Fibroblast of villous mesenchyme (primary cell): ENCODE results near the gene HIBCH. TPM values are rescaled to one million over a fixed set of nuclear protein-coding genes. Genes with fewer than 3 reads are reported as not detected.

Experiments
- DNase-seq: peaks from one replicate; pipeline ENCODE4 v3.0.0-alpha.2; 2010; ENCODE audit warnings: low read depth
- H3K4me3 ChIP-seq: 2 replicates; pipeline ENCODE4 v1.5.1; 2011; ENCODE audit warnings: low read depth, mild to moderate bottlenecking, low read length
- total RNA-seq: library from RNA; depleted of rRNA; stranded (reverse); fragments of >200 nt; gene quantifications from 2 replicates; pipeline ENCODE4 v1.2.3, GENCODE V29; 2012
- TF ChIP-seq, protein P1 (sequence below): IDR thresholded peaks from 2 replicates; pipeline ENCODE4 v1.5.1; 2012; ENCODE audit warnings: low read depth, mild to moderate bottlenecking, low read length; ENCODE audit not compliant: insufficient read depth

Gene HIBCH
- total RNA-seq, 1 donor, result 18.6 TPM

DNA sequence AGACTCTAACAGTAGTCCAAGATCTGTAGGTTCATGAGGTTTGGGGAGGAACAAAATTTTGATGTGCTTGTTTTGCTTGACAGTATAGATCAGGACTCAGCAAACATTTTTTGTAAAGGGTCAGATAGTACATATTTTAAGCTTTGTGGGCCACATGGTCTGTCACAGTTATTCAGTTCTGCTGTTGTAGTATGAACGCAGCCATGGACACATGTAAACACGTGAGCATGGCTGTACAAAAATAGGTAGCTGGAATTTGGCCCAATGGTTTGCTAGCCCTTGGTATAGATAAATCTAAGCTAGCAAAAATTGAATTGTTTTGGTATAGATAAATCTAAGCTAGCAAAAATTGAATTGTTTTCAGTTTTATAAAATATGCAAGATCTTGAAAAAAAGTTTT is 120.5 kb downstream of the HIBCH start:
- no peak for DNase-seq
- TF ChIP-seq, protein P1, sequence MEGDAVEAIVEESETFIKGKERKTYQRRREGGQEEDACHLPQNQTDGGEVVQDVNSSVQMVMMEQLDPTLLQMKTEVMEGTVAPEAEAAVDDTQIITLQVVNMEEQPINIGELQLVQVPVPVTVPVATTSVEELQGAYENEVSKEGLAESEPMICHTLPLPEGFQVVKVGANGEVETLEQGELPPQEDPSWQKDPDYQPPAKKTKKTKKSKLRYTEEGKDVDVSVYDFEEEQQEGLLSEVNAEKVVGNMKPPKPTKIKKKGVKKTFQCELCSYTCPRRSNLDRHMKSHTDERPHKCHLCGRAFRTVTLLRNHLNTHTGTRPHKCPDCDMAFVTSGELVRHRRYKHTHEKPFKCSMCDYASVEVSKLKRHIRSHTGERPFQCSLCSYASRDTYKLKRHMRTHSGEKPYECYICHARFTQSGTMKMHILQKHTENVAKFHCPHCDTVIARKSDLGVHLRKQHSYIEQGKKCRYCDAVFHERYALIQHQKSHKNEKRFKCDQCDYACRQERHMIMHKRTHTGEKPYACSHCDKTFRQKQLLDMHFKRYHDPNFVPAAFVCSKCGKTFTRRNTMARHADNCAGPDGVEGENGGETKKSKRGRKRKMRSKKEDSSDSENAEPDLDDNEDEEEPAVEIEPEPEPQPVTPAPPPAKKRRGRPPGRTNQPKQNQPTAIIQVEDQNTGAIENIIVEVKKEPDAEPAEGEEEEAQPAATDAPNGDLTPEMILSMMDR, result no peak
- H3K4me3 ChIP-seq, result no peak overlapping the region

- DNase-seq, result peak; percentile 57
- TF ChIP-seq, protein P1, result no peak
- no peak overlapping the region for H3K4me3 ChIP-seq
Measured at GRCh38 chr2:190197143-190197720, 122.4 kb downstream of the HIBCH start.

GRCh38 chr2:190190507-190191162 is 129.0 kb downstream of the HIBCH start:
- H3K4me3 ChIP-seq, result no peak overlapping the region
- TF ChIP-seq, protein P1, result no peak
- DNase-seq, result no peak

GRCh38 chr2:190188289-190188688 is 131.3 kb downstream of the HIBCH start:
- TF ChIP-seq, protein P1, result no peak
- no peak overlapping the region for H3K4me3 ChIP-seq
- DNase-seq, result no peak

DNA sequence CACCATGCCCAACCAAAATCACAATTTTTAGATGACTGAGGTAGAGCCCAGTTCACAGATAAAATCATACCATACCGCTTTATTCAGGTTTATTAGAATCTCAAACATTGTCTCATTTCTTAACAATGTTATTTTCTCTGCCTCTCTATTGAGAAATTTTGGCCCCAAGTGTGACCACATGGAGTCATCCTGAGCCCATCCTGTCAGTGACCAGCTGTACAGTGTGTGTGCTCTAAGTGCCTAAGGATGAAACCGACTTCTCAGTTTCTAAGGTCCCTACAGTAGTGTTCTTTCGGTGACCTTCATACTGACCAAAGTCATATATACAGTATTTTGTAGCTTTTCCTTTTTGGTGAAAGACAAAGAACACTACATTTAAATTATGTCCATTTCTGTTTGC is 133.4 kb downstream of the HIBCH start:
- H3K4me3 ChIP-seq, result no peak overlapping the region
- TF ChIP-seq, protein P1, result no peak
- no peak for DNase-seq

DNA sequence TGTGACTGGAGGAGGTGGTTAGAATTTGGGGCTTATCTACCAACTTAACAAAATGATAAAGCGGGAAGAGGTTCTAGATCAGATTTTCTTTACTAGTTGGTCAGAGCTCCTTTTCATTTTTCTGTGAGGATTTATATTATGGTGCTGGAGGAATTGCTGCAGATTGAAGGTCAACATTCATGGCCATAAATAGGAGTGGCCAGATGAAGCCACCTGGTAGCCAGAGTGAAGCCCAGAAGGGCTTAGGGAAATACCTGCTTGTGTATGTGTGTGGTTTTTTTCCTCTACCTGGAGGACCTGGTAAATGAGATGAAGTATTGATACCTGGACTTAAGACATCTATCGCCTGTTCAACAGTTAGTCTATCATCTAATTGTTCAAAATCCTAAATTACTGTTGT is 134.2 kb downstream of the HIBCH start:
- H3K4me3 ChIP-seq, result no peak overlapping the region
- TF ChIP-seq, protein P1, result no peak
- DNase-seq, result no peak

- no peak overlapping the region for H3K4me3 ChIP-seq
- no peak for DNase-seq
- TF ChIP-seq, protein P1, result no peak
Measured at GRCh38 chr2:190184460-190184859, 135.2 kb downstream of the HIBCH start.
